NOMO-1 treated with dmso at 0.1 percent for 144 hours (cell line): Measurements from ENCODE around the gene MAPKAPK2.
"Not testable (repeated sequence)": the region's sequence is repeated elsewhere in the genome, so short reads cannot be mapped to it uniquely, and the experiment has no call there.

ENCODE experiments used
- DNase-seq: peaks from one replicate; lab custom pipeline; 2025; ENCODE audit not compliant: unreplicated experiment; lab: John Stamatoyannopoulos, UW

The MAPKAPK2 gene

GRCh38 chr1:206770531-206771337 lies 86.0 kb downstream of the MAPKAPK2 start, which contains the start of gene IL19:
Gene IL19 (plus strand): TSS chr1:206770773. CDS start chr1:206836663, 65,890 bp downstream.
- peak; percentile 43 for DNase-seq

GRCh38 chr1:206771338-206771692 lies 86.6 kb downstream of the MAPKAPK2 start:
- DNase-seq = no peak

DNA sequence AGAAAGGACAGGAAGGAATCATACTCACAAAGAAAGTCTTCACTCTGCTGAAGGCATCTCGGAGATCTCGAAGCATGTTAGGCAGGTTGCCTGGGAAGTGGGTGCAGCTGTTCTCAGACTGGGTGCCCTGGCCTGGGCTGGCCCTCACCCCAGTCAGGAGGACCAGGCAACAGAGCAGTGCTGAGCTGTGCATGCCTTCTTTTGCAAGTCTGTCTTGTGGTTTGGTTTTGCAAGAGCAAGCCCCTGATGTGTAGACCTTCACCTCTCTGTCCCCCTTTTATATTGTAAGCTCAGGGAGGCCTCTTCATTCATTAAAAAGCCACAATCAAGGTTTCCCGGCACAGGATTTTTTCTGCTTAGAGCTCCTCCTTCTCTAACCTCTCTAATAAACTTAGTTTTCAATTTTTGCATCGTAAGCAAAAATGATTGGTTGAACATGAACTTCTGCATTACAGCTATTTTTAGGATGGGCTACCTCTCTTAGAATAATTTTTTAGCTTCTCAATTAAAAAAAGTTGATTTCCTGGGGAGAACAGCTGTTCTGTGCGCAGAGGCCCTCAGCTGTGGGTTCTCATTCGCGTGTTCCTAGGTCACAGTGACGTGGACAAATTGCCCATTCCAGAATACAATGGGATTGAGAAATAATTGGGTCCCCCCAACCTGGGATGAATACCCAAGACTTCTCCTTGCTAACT lies 87.7 kb downstream of the MAPKAPK2 start, which contains the start of gene IL10:
Gene IL10 (minus strand): TSS at position 252 of the 695 bp plus-strand sequence. CDS start 59 bp downstream, at position 193.
- DNase-seq = peak; percentile 45

GRCh38 chr1:206774093-206774492 lies 89.4 kb downstream of the MAPKAPK2 start:
- DNase-seq = peak; percentile 6

DNA sequence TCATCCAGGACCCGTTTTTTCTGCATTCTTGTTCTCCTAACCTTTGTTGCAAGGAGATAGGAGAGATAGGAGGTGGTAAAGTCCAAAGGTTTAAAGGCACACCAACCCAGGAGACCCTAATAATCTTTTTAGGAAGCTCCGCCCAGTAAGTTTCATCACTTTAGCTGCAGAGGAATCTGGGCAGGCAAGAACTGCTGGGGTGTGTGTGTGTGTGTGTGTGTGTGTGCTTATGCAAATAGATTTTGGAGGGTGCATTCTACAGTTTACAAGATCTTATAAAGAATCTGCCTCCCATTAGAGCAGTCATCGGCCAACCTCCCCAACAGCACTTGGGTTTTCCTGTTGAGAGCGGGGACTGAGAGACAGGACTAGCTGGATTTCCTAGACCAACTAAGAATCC lies 91.5 kb downstream of the MAPKAPK2 start:
- no peak for DNase-seq

GRCh38 chr1:206778031-206778430 lies 93.3 kb downstream of the MAPKAPK2 start:
- DNase-seq = no peak

- DNase-seq = not testable (repeated sequence)
Measured at GRCh38 chr1:206778911-206779310, 94.2 kb downstream of the MAPKAPK2 start.

DNA sequence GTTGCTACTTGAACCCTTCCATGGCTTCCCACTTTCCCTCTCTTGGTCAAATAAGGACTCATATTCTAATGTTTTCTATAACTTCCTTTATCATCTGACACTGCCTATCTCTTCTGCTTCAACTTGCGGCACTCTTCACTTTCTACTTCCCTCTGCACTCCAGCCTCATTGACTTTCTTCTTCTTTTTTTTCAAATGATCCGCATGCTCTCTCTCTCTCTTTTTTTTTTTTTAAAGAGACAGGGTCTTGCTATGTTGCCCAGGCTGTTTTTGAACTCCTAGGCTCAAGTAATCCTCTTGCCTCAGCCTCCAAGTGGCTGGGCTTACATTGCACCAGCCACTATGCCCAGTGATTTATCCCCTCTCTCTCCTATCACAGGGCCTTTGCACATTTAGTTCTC lies 94.9 kb downstream of the MAPKAPK2 start:
- DNase-seq = peak; percentile 83

DNA sequence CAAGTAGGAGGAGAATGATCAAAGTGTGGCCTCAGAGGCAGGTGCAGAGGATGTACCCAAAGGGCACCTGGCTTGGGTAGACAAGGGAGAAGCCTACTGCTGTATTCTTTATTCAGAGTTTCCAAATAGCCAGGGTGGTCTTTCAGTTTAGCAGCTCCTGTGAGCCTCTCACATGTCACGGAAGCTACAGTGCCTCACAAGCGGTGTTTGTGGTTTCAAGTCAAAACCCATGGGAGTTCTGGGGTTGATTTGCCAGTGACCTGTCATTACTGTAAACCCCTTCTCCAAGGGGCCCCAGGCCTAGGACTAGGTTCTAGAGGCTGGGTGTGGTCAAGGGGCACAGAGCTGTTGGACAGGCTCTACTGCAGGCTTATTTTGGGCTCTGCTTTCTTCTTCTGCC lies 97.7 kb downstream of the MAPKAPK2 start:
- DNase-seq = no peak

GRCh38 chr1:206783506-206783905 lies 98.8 kb downstream of the MAPKAPK2 start:
- DNase-seq = no peak
